Muscle layer of duodenum (tissue), 2 donors: ENCODE data around the gene EGLN2.
"Not testable (repeated sequence)": the region's sequence is repeated elsewhere in the genome, so short reads cannot be mapped to it uniquely, and the experiment has no call there.

Experiments
- H3K27ac ChIP-seq: one replicate; pipeline ENCODE4 v1.7.0; 2013; ENCODE audit warnings: mild to moderate bottlenecking, low read length
- H3K27me3 ChIP-seq: one replicate; pipeline ENCODE4 v1.7.0; 2013; ENCODE audit warnings: low read depth, mild to moderate bottlenecking, control low read depth, low read length
- H3K36me3 ChIP-seq, 2 donors: one replicate each; pipeline ENCODE4 v1.7.0; 2013; ENCODE audit warnings: low read length in 2 of 2, control low read depth in 1 of 2, mild to moderate bottlenecking in 1 of 2; ENCODE audit not compliant: insufficient read depth in 2 of 2, control insufficient read depth in 1 of 2
- H3K4me1 ChIP-seq, 2 donors: one replicate each; pipeline ENCODE4 v1.7.0; 2013; ENCODE audit warnings: low read length in 2 of 2, mild to moderate bottlenecking in 2 of 2, control low read depth in 1 of 2, moderate library complexity in 1 of 2; ENCODE audit not compliant: insufficient read depth in 2 of 2, control insufficient read depth in 1 of 2
- H3K4me3 ChIP-seq, 2 donors: one replicate each; pipeline ENCODE4 v1.7.0; 2013; ENCODE audit warnings: low read length in 2 of 2, low read depth in 1 of 2, mild to moderate bottlenecking in 1 of 2
- H3K9me3 ChIP-seq, 2 donors: one replicate each; pipeline ENCODE4 v1.7.0; 2013; ENCODE audit warnings: low read length in 2 of 2, control low read depth in 1 of 2, mild to moderate bottlenecking in 1 of 2; ENCODE audit not compliant: control insufficient read depth in 1 of 2
- donor health status: healthy.

Gene EGLN2

DNA sequence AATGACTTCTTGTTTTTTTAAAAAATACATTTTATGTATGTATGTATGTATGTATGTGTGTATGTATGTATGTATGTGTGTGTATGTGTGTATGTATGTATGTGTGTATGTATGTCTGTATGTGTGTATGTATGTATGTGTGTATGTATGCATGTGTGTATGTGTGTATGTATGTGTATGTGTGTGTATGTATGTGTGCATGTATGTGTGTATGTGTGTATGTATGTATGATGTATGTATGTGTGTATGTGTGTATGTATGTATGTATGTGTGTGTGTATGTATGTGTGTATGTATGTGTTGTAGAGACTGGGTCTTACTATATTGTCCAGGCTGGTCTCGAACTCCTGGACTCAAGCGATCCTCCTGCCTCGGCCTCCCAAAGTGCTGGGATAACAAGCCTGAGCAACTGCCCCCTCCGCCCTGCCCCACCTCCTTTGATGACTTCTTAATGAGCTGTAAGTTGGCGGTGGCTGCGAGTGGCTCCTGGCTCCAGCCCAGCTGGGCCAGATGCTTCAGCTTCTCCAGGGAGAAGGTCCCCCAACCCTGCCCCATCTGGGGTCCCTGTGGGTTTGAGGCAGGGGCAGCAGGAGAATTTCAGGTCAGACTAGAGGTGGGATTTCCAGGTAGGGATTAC lies 26.6 kb downstream of the EGLN2 start:
- not testable (repeated sequence) for H3K27ac ChIP-seq, H3K9me3 ChIP-seq, H3K27me3 ChIP-seq, H3K4me1 ChIP-seq, H3K4me3 ChIP-seq
- H3K36me3 ChIP-seq = peaks cover 0 to 17% of the 10 kb centered on the region in 2 donors

- peaks cover 0 to 17% of the 10 kb centered on the region in 2 donors for H3K36me3 ChIP-seq
- not testable (repeated sequence) for H3K4me3 ChIP-seq, H3K27ac ChIP-seq, H3K9me3 ChIP-seq, H3K27me3 ChIP-seq, H3K4me1 ChIP-seq
These were observed 27.3 kb downstream of the EGLN2 start for GRCh38 chr19:40826312-40826698.

GRCh38 chr19:40826699-40827385 lies 27.9 kb downstream of the EGLN2 start:
- H3K4me1 ChIP-seq = not testable (repeated sequence)

GRCh38 chr19:40827386-40828247 lies 28.6 kb downstream of the EGLN2 start:
- H3K27ac ChIP-seq = no peak overlapping the region
- peaks cover 0 to 17% of the 10 kb centered on the region in 2 donors for H3K36me3 ChIP-seq
- no peaks in the 10 kb centered on the region for H3K9me3 ChIP-seq
- H3K27me3 ChIP-seq = no peaks in the 10 kb centered on the region
- H3K4me1 ChIP-seq = no peaks in the 10 kb centered on the region
- no peak overlapping the region for H3K4me3 ChIP-seq

More at GRCh38 chr19:40826699-40827385, 27.9 kb downstream of the EGLN2 start:
- H3K36me3 ChIP-seq = peaks cover 0 to 17% of the 10 kb centered on the region in 2 donors
- not testable (repeated sequence) for H3K27ac ChIP-seq, H3K4me3 ChIP-seq, H3K27me3 ChIP-seq, H3K9me3 ChIP-seq

GRCh38 chr19:40829205-40829604 lies 30.2 kb downstream of the EGLN2 start:
- no peaks in the 10 kb centered on the region for H3K9me3 ChIP-seq
- no peak overlapping the region for H3K4me3 ChIP-seq
- H3K27ac ChIP-seq = no peak overlapping the region
- H3K36me3 ChIP-seq = peaks cover 0 to 17% of the 10 kb centered on the region in 2 donors
- no peaks in the 10 kb centered on the region for H3K4me1 ChIP-seq
- no peaks in the 10 kb centered on the region for H3K27me3 ChIP-seq

- H3K9me3 ChIP-seq, H3K27ac ChIP-seq, H3K4me1 ChIP-seq, H3K4me3 ChIP-seq, H3K27me3 ChIP-seq: not testable (repeated sequence)
- peaks cover 0 to 17% of the 10 kb centered on the region in 2 donors for H3K36me3 ChIP-seq
These were observed 31.8 kb downstream of the EGLN2 start for GRCh38 chr19:40830741-40831140.

DNA sequence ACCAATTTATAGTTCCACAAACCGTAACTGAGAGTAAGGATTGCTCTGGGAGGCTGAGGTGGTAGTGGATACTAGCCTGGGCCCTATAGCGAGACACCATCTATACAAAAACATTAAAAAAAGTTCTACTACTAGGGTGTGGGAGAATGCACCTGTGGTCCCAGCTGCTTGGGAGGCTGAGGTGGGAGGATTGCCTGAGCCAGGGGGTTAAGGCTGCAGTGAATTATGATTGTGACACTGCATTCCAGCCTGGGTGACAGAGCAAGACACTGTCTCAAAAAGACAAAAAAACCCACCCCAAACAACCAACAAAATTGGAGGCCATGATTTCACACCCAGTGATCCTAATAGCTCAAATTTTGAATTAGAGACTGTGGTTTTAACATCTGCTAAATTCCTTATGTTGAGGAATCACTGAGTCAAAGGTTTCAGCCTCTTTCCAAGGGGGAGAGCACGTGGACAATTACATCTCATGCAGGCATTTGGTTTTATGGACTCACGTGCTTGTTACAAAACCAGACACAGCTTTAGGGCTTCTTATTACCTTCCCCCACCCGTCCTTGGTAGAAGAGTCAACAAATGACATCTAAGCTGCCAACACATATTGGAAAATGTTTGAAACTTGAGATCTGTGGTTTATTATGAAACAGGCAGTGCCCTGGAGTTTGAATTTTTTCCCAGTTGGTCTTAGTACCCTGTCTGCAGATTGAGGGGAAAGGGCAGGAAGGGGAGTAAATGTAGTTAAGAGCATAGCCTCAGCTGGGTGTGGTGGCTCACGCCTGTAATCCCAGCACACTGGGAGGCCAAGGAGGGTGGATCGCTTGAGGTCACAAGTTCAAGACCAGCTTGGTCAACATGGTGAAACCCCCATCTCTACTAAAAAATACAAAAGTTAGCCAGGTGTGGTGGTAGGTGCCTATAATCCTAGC lies 32.8 kb downstream of the EGLN2 start:
- H3K9me3 ChIP-seq = no peaks in the 10 kb centered on the region
- no peak overlapping the region for H3K27ac ChIP-seq
- no peak overlapping the region for H3K4me3 ChIP-seq
- no peaks in the 10 kb centered on the region for H3K4me1 ChIP-seq
- no peaks in the 10 kb centered on the region for H3K27me3 ChIP-seq
- peaks cover 0 to 15% of the 10 kb centered on the region in 2 donors for H3K36me3 ChIP-seq

GRCh38 chr19:40832431-40832790 lies 33.4 kb downstream of the EGLN2 start:
- H3K36me3 ChIP-seq, H3K27ac ChIP-seq, H3K27me3 ChIP-seq, H3K9me3 ChIP-seq, H3K4me1 ChIP-seq, H3K4me3 ChIP-seq: not testable (repeated sequence)

DNA sequence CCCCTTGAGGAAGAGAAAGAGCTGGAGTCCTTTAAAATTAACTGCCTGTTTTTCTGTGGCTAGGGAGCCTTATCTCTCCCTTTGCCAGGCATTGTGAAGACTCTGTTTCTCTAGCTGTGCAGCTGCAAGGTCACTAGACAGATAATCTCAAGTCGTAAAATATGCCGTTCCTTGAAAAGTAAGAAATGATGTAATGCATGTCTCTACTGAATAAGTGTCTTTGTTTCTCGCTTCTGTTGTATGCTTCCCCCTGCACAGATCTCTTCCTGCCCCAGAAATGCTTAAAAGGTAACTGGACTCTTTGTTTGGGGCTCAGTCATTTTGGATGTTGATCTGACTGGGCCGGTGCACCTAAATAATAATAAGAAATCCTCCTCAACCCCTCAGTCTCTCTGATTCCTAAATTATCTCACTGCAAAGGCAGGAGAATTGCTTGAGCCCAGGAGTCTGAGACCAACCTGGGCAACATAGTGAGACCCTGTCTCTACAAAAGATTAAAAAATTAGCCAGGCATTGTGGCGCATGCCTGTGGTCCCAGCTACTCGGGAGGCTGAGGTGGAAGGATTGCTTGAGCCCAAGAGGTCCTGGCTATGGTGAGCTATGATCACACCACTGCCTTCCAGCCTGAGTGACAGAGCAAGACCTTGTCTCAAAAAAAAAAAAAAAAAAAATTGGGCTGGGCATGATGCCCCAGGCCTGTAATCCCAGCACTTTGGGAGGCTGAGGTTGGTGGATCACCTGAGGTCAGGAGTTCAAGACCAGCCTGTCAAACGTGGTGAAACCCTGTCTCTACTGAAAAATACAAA lies 34.9 kb downstream of the EGLN2 start:
- not testable (repeated sequence) for H3K36me3 ChIP-seq, H3K4me3 ChIP-seq, H3K27me3 ChIP-seq, H3K4me1 ChIP-seq, H3K27ac ChIP-seq, H3K9me3 ChIP-seq

DNA sequence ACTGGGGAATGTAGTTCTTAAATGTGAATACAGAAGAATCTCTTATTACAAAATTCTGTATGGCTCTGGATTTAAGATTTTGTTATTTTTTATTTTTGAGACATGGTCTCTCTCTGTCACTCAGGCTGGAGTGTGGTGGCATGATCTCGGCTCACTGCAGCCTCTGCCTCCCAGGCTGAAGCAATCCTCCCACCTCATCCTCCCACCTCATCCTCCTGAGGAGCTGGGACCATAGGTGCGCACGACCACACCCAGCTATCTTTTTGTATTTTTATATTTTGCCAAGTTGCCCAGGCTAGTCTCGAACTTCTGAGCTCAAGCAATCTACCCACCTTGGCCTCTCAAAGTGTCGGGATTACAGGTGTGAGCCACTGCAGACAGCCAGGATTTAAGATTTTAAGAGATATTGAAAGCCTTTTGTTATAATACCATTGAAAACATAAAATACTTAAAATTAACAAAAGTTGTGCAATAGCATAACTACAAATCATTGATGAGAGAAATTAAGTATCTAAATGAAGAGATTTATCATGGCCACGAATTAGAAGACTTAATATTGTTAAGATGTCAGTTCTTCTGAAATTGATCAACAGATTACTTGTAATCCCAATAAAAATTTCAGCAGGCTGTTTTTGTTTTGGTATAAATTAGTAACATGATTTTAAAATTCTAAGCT lies 37.9 kb downstream of the EGLN2 start:
- Histone ChIP-seq H3K27ac (no peak overlapping the region), H3K4me3 (no peak overlapping the region), H3K36me3 (no peaks in the 10 kb centered on the region), H3K27me3 (no peaks in the 10 kb centered on the region), H3K4me1 (no peaks in the 10 kb centered on the region), H3K9me3 (no peaks in the 10 kb centered on the region)
